K562 (cell line): ENCODE data around the gene SYNGR3. TPM values are rescaled to one million over a fixed set of nuclear protein-coding genes. Genes with fewer than 3 reads are reported as not detected.
A peak's percentile ranks its signal among the peaks of the same experiment; 100 is the strongest.

Experiments used
- ATAC-seq: fragments of 200-7000 bp; cut with Tn5 transposase; 3 replicates; pipeline ENCODE4 v1.9.1; 2020; ENCODE audit warnings: moderate library complexity
- BruUV-seq: library from RNA; stranded (reverse); fragments of 400-500 nt; replicated peaks from 2 replicates; lab custom pipeline; 2021; lab: Mats Ljungman, UMichigan
- CTCF ChIA-PET: fragments of 300-600 bp; formaldehyde crosslinking; extraction: SDS; loops from one replicate; lab custom pipeline; 2021; ENCODE audit warnings: low intra/inter-chr PET ratio; lab: Yijun Ruan, JAX
- POLR2A ChIA-PET: fragments of 300-600, 350-650 bp; sonication (Branson Sonifier 250); formaldehyde crosslinking; extraction: SDS; loops from one replicate; lab custom pipeline; 2021; ENCODE audit warnings: antibody characterized with exemption, inconsistent platforms; lab: Yijun Ruan, JAX
- DNase-seq, 4 experiments: peaks; one replicate each; pipeline versions ENCODE4 v3.0.0 to v3.0.0-alpha.2; 2011 to 2018; ENCODE audit warnings: low spot score in 3 of 4, mixed read lengths in 3 of 4; ENCODE audit errors: extremely low read depth in 1 of 4
- FAIRE-seq: peaks from 2 replicates; lab custom pipeline; 2011; peaks lifted over from hg19 to GRCh38; lab: Jason Lieb, UNC
- H2AFZ ChIP-seq: 2 replicates; pipeline ENCODE4 v1.6.0; 2011; ENCODE audit warnings: low read depth, low read length, control low read depth, inconsistent platforms
- H3K27ac ChIP-seq: fragments of 200-600 bp; 3 replicates; pipeline ENCODE4 v1.8.0; 2011; ENCODE audit warnings: low read depth, mild to moderate bottlenecking, control low read depth, inconsistent platforms, low read length, moderate library complexity, mixed read lengths; ENCODE audit errors: extremely low read depth
- H3K27me3 ChIP-seq, 2 experiments: fragments of 300-600 bp in 1 of 2; 2 replicates in 1 of 2; 3 replicates in 1 of 2; pipeline versions ENCODE4 v1.6.0 to v1.8.0; 2011; ENCODE audit warnings: inconsistent platforms in 2 of 2, low read length in 2 of 2, mild to moderate bottlenecking in 1 of 2, mixed read lengths in 1 of 2, moderate library complexity in 1 of 2; ENCODE audit not compliant: control insufficient read depth in 2 of 2, insufficient read depth in 2 of 2
- H3K36me3 ChIP-seq: fragments of 300-600 bp; 3 replicates; pipeline ENCODE4 v1.8.0; 2011; ENCODE audit warnings: mild to moderate bottlenecking, low read length, inconsistent platforms; ENCODE audit not compliant: control insufficient read depth, insufficient read depth
- H3K4me1 ChIP-seq, 2 experiments: fragments of 200-600 bp in 1 of 2; replicated peaks in 1 of 2; 2 replicates in 1 of 2; 3 replicates in 1 of 2; pipeline versions ENCODE4 v1.5.1 to v1.8.0; 2011; ENCODE audit warnings: inconsistent platforms in 2 of 2, low read length in 2 of 2, mild to moderate bottlenecking in 1 of 2, mixed read lengths in 1 of 2, moderate library complexity in 1 of 2; ENCODE audit not compliant: control insufficient read depth in 2 of 2, insufficient read depth in 2 of 2
- H3K4me2 ChIP-seq: 2 replicates; pipeline ENCODE4 v1.6.1; 2011; ENCODE audit warnings: low read length, control low read depth, inconsistent platforms, mixed read lengths; ENCODE audit not compliant: insufficient read depth
- H3K4me3 ChIP-seq: fragments of 200-600 bp; sonication (generic), shearing (Covaris generic); 2 replicates; pipeline ENCODE4 v1.5.1; 2016; ENCODE audit warnings: control low read depth, inconsistent platforms
- H3K79me2 ChIP-seq: fragments of 200-600 bp; 3 replicates; pipeline ENCODE4 v1.8.0; 2011; ENCODE audit warnings: low read length, inconsistent platforms; ENCODE audit not compliant: control insufficient read depth, insufficient read depth
- H3K9ac ChIP-seq, 2 experiments: 2 replicates each; pipeline versions ENCODE4 v1.6.0 to v1.6.1; 2011; ENCODE audit warnings: low read depth in 2 of 2, low read length in 2 of 2, control low read depth in 1 of 2, inconsistent platforms in 1 of 2, mild to moderate bottlenecking in 1 of 2, mixed read lengths in 1 of 2; ENCODE audit not compliant: insufficient read depth in 1 of 2
- H3K9me1 ChIP-seq: one replicate; pipeline ENCODE4 v1.6.0; 2011; ENCODE audit warnings: inconsistent platforms, mild to moderate bottlenecking, low read length, moderate library complexity; ENCODE audit not compliant: control insufficient read depth, insufficient read depth
- H3K9me3 ChIP-seq: replicated peaks from 2 replicates; pipeline ENCODE4 v1.5.1; 2011; ENCODE audit warnings: low read depth, low read length, inconsistent platforms; ENCODE audit not compliant: control insufficient read depth, insufficient read depth
- H4K20me1 ChIP-seq: replicated peaks from 2 replicates; pipeline ENCODE4 v1.6.1; 2011; ENCODE audit warnings: low read length, inconsistent platforms, mixed read lengths; ENCODE audit not compliant: control insufficient read depth, insufficient read depth
- HDAC2 ChIP-seq: fragments of 450-650 bp; IDR thresholded peaks from 2 replicates; pipeline ENCODE4 v1.6.1; 2016; ENCODE audit warnings: mild to moderate bottlenecking
- HMGXB4 ChIP-seq: sonication (generic); formaldehyde crosslinking; IDR thresholded peaks from 2 replicates; pipeline ENCODE4 v1.8.1; 2023; ENCODE audit warnings: mild to moderate bottlenecking, missing genetic modification reagents
- L3MBTL2 ChIP-seq: fragments of 450-650 bp; IDR thresholded peaks from 2 replicates; pipeline ENCODE4 v1.6.1; 2016; ENCODE audit warnings: mild to moderate bottlenecking, moderate library complexity
- MBD2 ChIP-seq: sonication (generic); IDR thresholded peaks from 2 replicates; pipeline ENCODE4 v1.6.1; 2016; ENCODE audit warnings: low read depth, borderline replicate concordance
- MCM3 ChIP-seq: fragments of 450-650 bp; IDR thresholded peaks from 2 replicates; pipeline ENCODE4 v1.6.1; 2016
- RBBP5 ChIP-seq: fragments of 200-600 bp; sonication (generic); IDR thresholded peaks from 2 replicates; pipeline ENCODE4 v1.6.1; 2012; ENCODE audit warnings: borderline replicate concordance, mild to moderate bottlenecking, low read length, control low read depth, inconsistent platforms; ENCODE audit not compliant: insufficient read depth, poor library complexity, severe bottlenecking
- SETDB1 ChIP-seq: IDR thresholded peaks from one replicate; pipeline ENCODE4 v1.6.1; 2012; ENCODE audit warnings: low read length, control low read depth, inconsistent platforms
- STAG1 ChIP-seq: sonication (generic); formaldehyde crosslinking; IDR thresholded peaks from 2 replicates; pipeline ENCODE4 v1.5.0; 2020; ENCODE audit warnings: missing genetic modification reagents, borderline replicate concordance
- ZSCAN29 ChIP-seq: fragments of 450-650 bp; IDR thresholded peaks from 2 replicates; pipeline ENCODE4 v1.6.1; 2017
- WGBS: fragments of 100-300 bp; shearing (Covaris generic); methylation state at CpG from one replicate; pipeline ENCODE4 v1.1.6; 2016; ENCODE audit warnings: low coverage, mixed read lengths; ENCODE audit not compliant: insufficient coverage; ENCODE audit errors: missing lambda C conversion rate; 5-methylcytosine and 5-hydroxymethylcytosine counted together
- in situ Hi-C: fragments of 300-500 bp; cut with MboI; formaldehyde crosslinking; loops from 4 replicates; pipeline ENCODE4 v1.15.0; 2018; ENCODE audit warnings: inconsistent platforms, mixed read lengths
- intact Hi-C: fragments of 100-400 bp; cut with micrococcal nuclease; formaldehyde crosslinking; loops from 2 replicates; pipeline ENCODE4 v1.14.2; 2022
- polyA plus RNA-seq, 8 experiments: library from polyadenylated mRNA; depleted of rRNA in 4 of 8; stranded (reverse) in 5 of 8; unstranded in 3 of 8; fragments of >200 nt; fragmentation: Nextera tagmentation in 2 of 8; fragmentation: Illumina TruSeq in 1 of 8; extraction: Ambion mirVana in 2 of 8; extraction: Trizol in 1 of 8; gene quantifications; 2 replicates each; pipeline versions ENCODE4 v1.2.1 to v1.2.3, GENCODE V29; 2011 to 2014; ENCODE audit warnings: inconsistent platforms in 1 of 8, missing spikeins in 1 of 8
- total RNA-seq, 7 experiments: library from RNA; depleted of rRNA in 6 of 7; stranded (reverse); fragments of >200 nt in 6 of 7; fragmentation: Illumina TruSeq in 2 of 7; extraction: Trizol in 2 of 7; gene quantifications; 2 replicates each; pipeline versions ENCODE4 v1.2.1 to v1.2.3, GENCODE V29; 2011 to 2021; ENCODE audit warnings: low replicate concordance in 1 of 7

Gene SYNGR3
- total and polyA plus RNA-seq, 9 of the 15 experiments (the other 6 are each of a cell fraction or from before 2014, with no cell fraction given), result 3.7 to 69.2 (median 36.3) TPM

DNA sequence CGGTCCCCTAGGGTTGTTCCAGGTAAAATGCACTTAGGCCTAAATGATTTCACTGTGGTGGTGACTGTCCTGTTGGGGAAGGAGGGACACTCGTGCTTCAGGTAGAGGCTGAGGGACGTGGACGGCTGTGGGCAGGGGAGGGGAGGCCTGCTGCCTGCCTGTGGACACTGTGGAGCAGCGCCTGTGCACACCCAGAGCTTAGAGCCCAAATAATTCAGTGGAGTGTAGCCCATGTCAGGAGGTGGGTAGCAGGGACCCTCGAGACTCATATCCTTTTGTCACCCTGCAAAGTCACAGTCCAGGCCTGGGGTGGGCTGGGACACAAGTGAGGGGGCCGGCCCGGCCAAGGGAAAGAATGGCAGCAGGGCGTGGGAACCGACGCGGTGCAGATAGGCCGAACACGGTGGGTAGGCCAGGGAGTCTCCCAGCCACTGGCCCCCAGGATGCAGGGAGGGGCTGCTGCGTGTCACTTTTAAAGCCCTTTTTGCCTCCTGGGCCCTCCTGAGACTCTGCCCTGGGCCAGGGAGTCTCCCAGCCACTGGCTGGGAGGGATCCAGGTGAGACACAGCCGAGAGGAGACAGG lies 36.2 kb downstream of the SYNGR3 start:
- in situ Hi-C loops (no loop called here), intact Hi-C loops (no loop called here)
- no peaks in the 10 kb centered on the region for H3K9me3 ChIP-seq
- TF ChIP-seq ZSCAN29 (no peak), MBD2 (no peak), HMGXB4 (CRISPR knock-in tag) (no peak), RBBP5 (no peak), SETDB1 (no peak), L3MBTL2 (no peak), STAG1 (CRISPR knock-in tag) (no peak), HDAC2 (no peak), MCM3 (no peak)
- no peak for ATAC-seq
- no peak overlapping the region for H3K27ac ChIP-seq
- FAIRE-seq, result no peak
- no peak overlapping the region for H2AFZ ChIP-seq
- DNase-seq, result no peak
- peak overlapping the region; percentile 69; the same call in 1 of the 2 replicates for H3K4me2 ChIP-seq
- H4K20me1 ChIP-seq, result 0 out of 2 replicates have a peak, but pooled peaks cover 7% of the 10 kb centered on the region
- peak overlapping the region in 1 of 2 experiments; percentile 86; a peak in 2 of 4 replicates for H3K9ac ChIP-seq
- CTCF ChIA-PET, result no interaction called here
- H3K9me1 ChIP-seq, result peaks cover 3% of the 10 kb centered on the region
- peaks cover 4% of the 10 kb centered on the region; the same call in 1 of the 3 replicates for H3K36me3 ChIP-seq
- H3K4me3 ChIP-seq, result peak overlapping the region; percentile 32; the same call in 1 of the 2 replicates
- peaks cover 23 to 85% of the 10 kb centered on the region in 2 experiments; a peak in 4 of 5 replicates for H3K4me1 ChIP-seq
- H3K79me2 ChIP-seq, result peaks cover 16% of the 10 kb centered on the region
- BruUV-seq, result no TSS peak
- no peaks in the 10 kb centered on the region for H3K27me3 ChIP-seq
- 79% methylated on average over 14 of the region's 16 CpGs for WGBS
- POLR2A ChIA-PET, result interaction anchor here (0.6 to 1.3 kb wide), 3 partner anchors 127 to 192 kb away, joined by 3 to 14 read pairs (median 6); partner anchors contain the start of gene TRAF7
